ENCODE measurements around the gene SETD3. TPM values are rescaled to one million over a fixed set of nuclear protein-coding genes. Genes with fewer than 3 reads are reported as not detected.

Gene SETD3
- polyA plus RNA-seq, 2 donors, result 15.4 to 25.2 TPM

GRCh38 chr14:99503848-99504453 is 23.3 kb upstream of the SETD3 start:
- 91 to 93% methylated on average over 4 of the region's 4 CpGs for WGBS, 2 donors
- Histone ChIP-seq H3K27me3 (ENCODE audit: control insufficient read depth in 1 of 2, insufficient read depth in 2 of 2, low read length in 2 of 2) (no peaks in the 10 kb centered on the region), H3K36me3 (ENCODE audit: control insufficient read depth in 2 of 2, insufficient read depth in 2 of 2, low read length in 1 of 2) (peaks cover 24 to 50% of the 10 kb centered on the region in 2 donors), H3K4me3 (ENCODE audit: low read depth in 1 of 2, low read length in 2 of 2) (no peak overlapping the region), H3K4me1 (ENCODE audit: control insufficient read depth in 2 of 2, insufficient read depth in 2 of 2, low read length in 1 of 2) (no peaks in the 10 kb centered on the region), H3K27ac (ENCODE audit: low read depth in 2 of 2, low read length in 1 of 2) (no peak overlapping the region), H3K9me3 (ENCODE audit: control insufficient read depth in 2 of 2, insufficient read depth in 1 of 2, low read depth in 1 of 2, low read length in 1 of 2) (no peaks in the 10 kb centered on the region)

- 83 to 85% methylated on average over 14 of the region's 14 CpGs for WGBS, 2 donors
- no peak overlapping the region for H3K27ac ChIP-seq (ENCODE audit: low read depth in 2 of 2, low read length in 1 of 2)
These were observed 22.3 kb upstream of the SETD3 start for GRCh38 chr14:99502989-99503421.

GRCh38 chr14:99497894-99498293 is 17.2 kb upstream of the SETD3 start:
- Histone ChIP-seq H3K27me3 (ENCODE audit: control insufficient read depth in 1 of 2, insufficient read depth in 2 of 2, low read length in 2 of 2) (no peaks in the 10 kb centered on the region), H3K27ac (ENCODE audit: low read depth in 2 of 2, low read length in 1 of 2) (no peak overlapping the region), H3K4me3 (ENCODE audit: low read depth in 1 of 2, low read length in 2 of 2) (no peak overlapping the region), H3K4me1 (ENCODE audit: control insufficient read depth in 2 of 2, insufficient read depth in 2 of 2, low read length in 1 of 2) (no peaks in the 10 kb centered on the region), H3K36me3 (ENCODE audit: control insufficient read depth in 2 of 2, insufficient read depth in 2 of 2, low read length in 1 of 2) (peaks cover 14 to 29% of the 10 kb centered on the region in 2 donors), H3K9me3 (ENCODE audit: control insufficient read depth in 2 of 2, insufficient read depth in 1 of 2, low read depth in 1 of 2, low read length in 1 of 2) (no peaks in the 10 kb centered on the region)
- 87 to 93% methylated on average over 3 of the region's 3 CpGs for WGBS, 2 donors

More at GRCh38 chr14:99502989-99503421, 22.3 kb upstream of the SETD3 start:
- H3K9me3 ChIP-seq (ENCODE audit: control insufficient read depth in 2 of 2, insufficient read depth in 1 of 2, low read depth in 1 of 2, low read length in 1 of 2), result no peaks in the 10 kb centered on the region
- no peaks in the 10 kb centered on the region for H3K4me1 ChIP-seq (ENCODE audit: control insufficient read depth in 2 of 2, insufficient read depth in 2 of 2, low read length in 1 of 2)
- no peak overlapping the region for H3K4me3 ChIP-seq (ENCODE audit: low read depth in 1 of 2, low read length in 2 of 2)
- no peaks in the 10 kb centered on the region for H3K27me3 ChIP-seq (ENCODE audit: control insufficient read depth in 1 of 2, insufficient read depth in 2 of 2, low read length in 2 of 2)
- peaks cover 21 to 44% of the 10 kb centered on the region in 2 donors for H3K36me3 ChIP-seq (ENCODE audit: control insufficient read depth in 2 of 2, insufficient read depth in 2 of 2, low read length in 1 of 2)

GRCh38 chr14:99497341-99497740 is 16.7 kb upstream of the SETD3 start:
- H3K36me3 ChIP-seq (ENCODE audit: control insufficient read depth in 2 of 2, insufficient read depth in 2 of 2, low read length in 1 of 2), result peaks cover 8 to 25% of the 10 kb centered on the region in 2 donors
- no peak overlapping the region for H3K4me3 ChIP-seq (ENCODE audit: low read depth in 1 of 2, low read length in 2 of 2)
- H3K27me3 ChIP-seq (ENCODE audit: control insufficient read depth in 1 of 2, insufficient read depth in 2 of 2, low read length in 2 of 2), result no peaks in the 10 kb centered on the region
- WGBS, 2 donors, result 87 to 92% methylated on average over 2 of the region's 2 CpGs
- no peaks in the 10 kb centered on the region for H3K9me3 ChIP-seq (ENCODE audit: control insufficient read depth in 2 of 2, insufficient read depth in 1 of 2, low read depth in 1 of 2, low read length in 1 of 2)
- no peaks in the 10 kb centered on the region for H3K4me1 ChIP-seq (ENCODE audit: control insufficient read depth in 2 of 2, insufficient read depth in 2 of 2, low read length in 1 of 2)
- H3K27ac ChIP-seq (ENCODE audit: low read depth in 2 of 2, low read length in 1 of 2), result no peak overlapping the region

GRCh38 chr14:99484106-99484505 is 3.4 kb upstream of the SETD3 start:
- H3K4me1 ChIP-seq (ENCODE audit: control insufficient read depth in 2 of 2, insufficient read depth in 2 of 2, low read length in 1 of 2), result no peaks in the 10 kb centered on the region
- H3K4me3 ChIP-seq (ENCODE audit: low read depth in 1 of 2, low read length in 2 of 2), result no peak overlapping the region
- no peaks in the 10 kb centered on the region for H3K9me3 ChIP-seq (ENCODE audit: control insufficient read depth in 2 of 2, insufficient read depth in 1 of 2, low read depth in 1 of 2, low read length in 1 of 2)
- WGBS, 2 donors, result 33 to 49% methylated on average over 2 of the region's 2 CpGs
- H3K27me3 ChIP-seq (ENCODE audit: control insufficient read depth in 1 of 2, insufficient read depth in 2 of 2, low read length in 2 of 2), result no peaks in the 10 kb centered on the region
- no peaks in the 10 kb centered on the region for H3K36me3 ChIP-seq (ENCODE audit: control insufficient read depth in 2 of 2, insufficient read depth in 2 of 2, low read length in 1 of 2)
- H3K27ac ChIP-seq (ENCODE audit: low read depth in 2 of 2, low read length in 1 of 2), result no peak overlapping the region

- Histone ChIP-seq H3K4me1 (ENCODE audit: control insufficient read depth in 2 of 2, insufficient read depth in 2 of 2, low read length in 1 of 2) (no peaks in the 10 kb centered on the region), H3K9me3 (ENCODE audit: control insufficient read depth in 2 of 2, insufficient read depth in 1 of 2, low read depth in 1 of 2, low read length in 1 of 2) (no peaks in the 10 kb centered on the region), H3K27ac (ENCODE audit: low read depth in 2 of 2, low read length in 1 of 2) (peak overlapping the region; percentile 92 to 93), H3K27me3 (ENCODE audit: control insufficient read depth in 1 of 2, insufficient read depth in 2 of 2, low read length in 2 of 2) (no peaks in the 10 kb centered on the region), H3K4me3 (ENCODE audit: low read depth in 1 of 2, low read length in 2 of 2) (peak overlapping the region; percentile 79 to 91), H3K36me3 (ENCODE audit: control insufficient read depth in 2 of 2, insufficient read depth in 2 of 2, low read length in 1 of 2) (no peaks in the 10 kb centered on the region)
- WGBS, 2 donors, result 0 to 1% methylated on average over 17 of the region's 17 CpGs
These were observed 1.1 kb upstream of the SETD3 start for GRCh38 chr14:99481745-99482099.

GRCh38 chr14:99480917-99481744 is 472 bp upstream of the SETD3 start, which contains the start of gene CCNK:
TSS of gene CCNK (plus strand) at chr14:99481409. CDS start at chr14:99492678, 11,269 bp downstream.
- no peaks in the 10 kb centered on the region for H3K36me3 ChIP-seq (ENCODE audit: control insufficient read depth in 2 of 2, insufficient read depth in 2 of 2, low read length in 1 of 2)
- peak within 1 kb of the TSS; percentile 81 to 95 for H3K4me3 ChIP-seq (ENCODE audit: low read depth in 1 of 2, low read length in 2 of 2)
- no peaks in the 10 kb centered on the region for H3K9me3 ChIP-seq (ENCODE audit: control insufficient read depth in 2 of 2, insufficient read depth in 1 of 2, low read depth in 1 of 2, low read length in 1 of 2)
- no peaks in the 10 kb centered on the region for H3K4me1 ChIP-seq (ENCODE audit: control insufficient read depth in 2 of 2, insufficient read depth in 2 of 2, low read length in 1 of 2)
- 1% methylated on average over 75 to 82 of the region's 82 CpGs for WGBS, 2 donors
- peak within 1 kb of the TSS; percentile 94 to 97 for H3K27ac ChIP-seq (ENCODE audit: low read depth in 2 of 2, low read length in 1 of 2)
- no peaks in the 10 kb centered on the region for H3K27me3 ChIP-seq (ENCODE audit: control insufficient read depth in 1 of 2, insufficient read depth in 2 of 2, low read length in 2 of 2)

GRCh38 chr14:99479160-99479905 is 1.3 kb downstream of the SETD3 start:
- H3K9me3 ChIP-seq (ENCODE audit: control insufficient read depth in 2 of 2, insufficient read depth in 1 of 2, low read depth in 1 of 2, low read length in 1 of 2), result no peaks in the 10 kb centered on the region
- no peaks in the 10 kb centered on the region for H3K36me3 ChIP-seq (ENCODE audit: control insufficient read depth in 2 of 2, insufficient read depth in 2 of 2, low read length in 1 of 2)
- no peaks in the 10 kb centered on the region for H3K27me3 ChIP-seq (ENCODE audit: control insufficient read depth in 1 of 2, insufficient read depth in 2 of 2, low read length in 2 of 2)
- peak overlapping the region; percentile 81 to 95 for H3K4me3 ChIP-seq (ENCODE audit: low read depth in 1 of 2, low read length in 2 of 2)
- H3K27ac ChIP-seq (ENCODE audit: low read depth in 2 of 2, low read length in 1 of 2), result peak overlapping the region; percentile 94 to 97
- 11 to 13% methylated on average over 18 of the region's 18 CpGs for WGBS, 2 donors
- peaks cover 0 to 3% of the 10 kb centered on the region in 2 donors for H3K4me1 ChIP-seq (ENCODE audit: control insufficient read depth in 2 of 2, insufficient read depth in 2 of 2, low read length in 1 of 2)

- H3K9me3 ChIP-seq (ENCODE audit: control insufficient read depth in 2 of 2, insufficient read depth in 1 of 2, low read depth in 1 of 2, low read length in 1 of 2), result no peaks in the 10 kb centered on the region
- peaks cover 0 to 3% of the 10 kb centered on the region in 2 donors for H3K4me1 ChIP-seq (ENCODE audit: control insufficient read depth in 2 of 2, insufficient read depth in 2 of 2, low read length in 1 of 2)
- H3K27ac ChIP-seq (ENCODE audit: low read depth in 2 of 2, low read length in 1 of 2), result no peak overlapping the region
- no peaks in the 10 kb centered on the region for H3K36me3 ChIP-seq (ENCODE audit: control insufficient read depth in 2 of 2, insufficient read depth in 2 of 2, low read length in 1 of 2)
- H3K27me3 ChIP-seq (ENCODE audit: control insufficient read depth in 1 of 2, insufficient read depth in 2 of 2, low read length in 2 of 2), result no peaks in the 10 kb centered on the region
- WGBS, 2 donors, result 77 to 84% methylated on average over 4 of the region's 4 CpGs
- H3K4me3 ChIP-seq (ENCODE audit: low read depth in 1 of 2, low read length in 2 of 2), result no peak overlapping the region
These were observed 2.5 kb downstream of the SETD3 start for GRCh38 chr14:99478128-99478527.
